GM10266 (cell line): Measurements from ENCODE around the gene MADCAM1.

Experiments
- DNase-seq: peaks from one replicate; pipeline ENCODE4 v3.0.0; 2012; ENCODE audit errors: extremely low spot score
- TF ChIP-seq, protein P1 (sequence below): IDR thresholded peaks from 2 replicates; pipeline ENCODE4 v1.5.1; 2012; ENCODE audit warnings: mild to moderate bottlenecking, low read depth; ENCODE audit not compliant: control insufficient read depth, insufficient read depth; ENCODE audit errors: missing control alignments

The MADCAM1 gene

DNA sequence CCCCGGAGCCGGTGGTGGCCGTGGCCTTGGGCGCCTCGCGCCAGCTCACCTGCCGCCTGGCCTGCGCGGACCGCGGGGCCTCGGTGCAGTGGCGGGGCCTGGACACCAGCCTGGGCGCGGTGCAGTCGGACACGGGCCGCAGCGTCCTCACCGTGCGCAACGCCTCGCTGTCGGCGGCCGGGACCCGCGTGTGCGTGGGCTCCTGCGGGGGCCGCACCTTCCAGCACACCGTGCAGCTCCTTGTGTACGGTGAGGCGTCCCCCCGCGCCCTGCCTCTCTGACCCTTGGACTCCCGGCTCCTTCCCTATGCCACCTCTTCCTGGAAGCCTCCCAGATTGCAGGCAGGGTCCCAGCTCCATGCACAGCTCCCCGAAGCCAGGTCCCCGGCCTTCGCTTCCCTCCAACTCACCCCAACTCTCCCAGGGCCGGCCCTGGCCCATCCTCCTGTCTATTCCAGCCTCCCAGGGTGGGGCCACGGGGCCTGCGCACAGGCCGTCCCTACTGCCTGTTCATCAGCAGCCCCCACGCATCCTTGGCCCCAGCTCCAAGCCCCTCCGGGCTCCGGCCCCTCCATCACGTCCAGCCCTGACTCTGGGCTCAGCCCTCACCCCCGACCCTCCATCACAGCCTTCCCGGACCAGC lies 1.7 kb downstream of the MADCAM1 start:
- no peak for DNase-seq
- TF ChIP-seq, protein P1, sequence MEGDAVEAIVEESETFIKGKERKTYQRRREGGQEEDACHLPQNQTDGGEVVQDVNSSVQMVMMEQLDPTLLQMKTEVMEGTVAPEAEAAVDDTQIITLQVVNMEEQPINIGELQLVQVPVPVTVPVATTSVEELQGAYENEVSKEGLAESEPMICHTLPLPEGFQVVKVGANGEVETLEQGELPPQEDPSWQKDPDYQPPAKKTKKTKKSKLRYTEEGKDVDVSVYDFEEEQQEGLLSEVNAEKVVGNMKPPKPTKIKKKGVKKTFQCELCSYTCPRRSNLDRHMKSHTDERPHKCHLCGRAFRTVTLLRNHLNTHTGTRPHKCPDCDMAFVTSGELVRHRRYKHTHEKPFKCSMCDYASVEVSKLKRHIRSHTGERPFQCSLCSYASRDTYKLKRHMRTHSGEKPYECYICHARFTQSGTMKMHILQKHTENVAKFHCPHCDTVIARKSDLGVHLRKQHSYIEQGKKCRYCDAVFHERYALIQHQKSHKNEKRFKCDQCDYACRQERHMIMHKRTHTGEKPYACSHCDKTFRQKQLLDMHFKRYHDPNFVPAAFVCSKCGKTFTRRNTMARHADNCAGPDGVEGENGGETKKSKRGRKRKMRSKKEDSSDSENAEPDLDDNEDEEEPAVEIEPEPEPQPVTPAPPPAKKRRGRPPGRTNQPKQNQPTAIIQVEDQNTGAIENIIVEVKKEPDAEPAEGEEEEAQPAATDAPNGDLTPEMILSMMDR = no peak

DNA sequence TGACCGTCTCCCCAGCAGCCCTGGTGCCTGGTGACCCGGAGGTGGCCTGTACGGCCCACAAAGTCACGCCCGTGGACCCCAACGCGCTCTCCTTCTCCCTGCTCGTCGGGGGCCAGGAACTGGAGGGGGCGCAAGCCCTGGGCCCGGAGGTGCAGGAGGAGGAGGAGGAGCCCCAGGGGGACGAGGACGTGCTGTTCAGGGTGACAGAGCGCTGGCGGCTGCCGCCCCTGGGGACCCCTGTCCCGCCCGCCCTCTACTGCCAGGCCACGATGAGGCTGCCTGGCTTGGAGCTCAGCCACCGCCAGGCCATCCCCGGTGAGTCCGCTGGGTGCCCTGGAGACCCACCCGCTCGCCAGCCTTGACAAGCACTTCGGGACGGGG lies 2.2 kb downstream of the MADCAM1 start:
- TF ChIP-seq, protein P1 = no peak

DNA sequence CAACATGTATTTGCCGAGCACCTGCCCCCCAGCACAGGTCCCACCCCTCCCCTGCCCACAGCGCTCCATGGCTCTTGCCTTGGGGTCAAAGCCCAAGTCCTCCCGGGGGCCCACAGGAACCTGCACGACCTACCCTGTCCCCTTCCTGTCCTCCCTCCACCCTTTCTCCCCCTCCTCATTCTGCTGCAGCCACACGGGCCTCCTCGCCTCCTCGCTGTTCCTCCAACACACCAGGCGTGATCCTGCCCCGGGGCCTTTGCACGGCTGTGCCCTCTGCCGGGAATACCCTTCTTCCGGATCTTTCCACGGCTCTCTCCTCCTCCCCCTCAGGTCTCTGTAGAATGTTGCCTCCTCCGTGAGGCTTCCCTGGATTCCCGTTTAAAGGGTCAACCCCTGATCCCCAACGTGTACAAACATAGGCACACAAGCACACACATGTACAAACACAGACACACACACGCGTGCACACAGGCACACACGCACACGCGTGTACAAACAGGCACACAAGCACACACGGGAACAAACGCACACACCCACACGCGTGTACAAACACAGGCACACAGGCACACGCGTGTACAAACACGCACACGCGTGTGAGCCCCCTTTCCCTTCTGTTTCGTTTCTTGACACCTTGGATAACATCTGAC lies 2.8 kb downstream of the MADCAM1 start:
- TF ChIP-seq, protein P1 = no peak
- no peak for DNase-seq

More for the DNA sequence above, 2.2 kb downstream of the MADCAM1 start:
- no peak for DNase-seq

DNA sequence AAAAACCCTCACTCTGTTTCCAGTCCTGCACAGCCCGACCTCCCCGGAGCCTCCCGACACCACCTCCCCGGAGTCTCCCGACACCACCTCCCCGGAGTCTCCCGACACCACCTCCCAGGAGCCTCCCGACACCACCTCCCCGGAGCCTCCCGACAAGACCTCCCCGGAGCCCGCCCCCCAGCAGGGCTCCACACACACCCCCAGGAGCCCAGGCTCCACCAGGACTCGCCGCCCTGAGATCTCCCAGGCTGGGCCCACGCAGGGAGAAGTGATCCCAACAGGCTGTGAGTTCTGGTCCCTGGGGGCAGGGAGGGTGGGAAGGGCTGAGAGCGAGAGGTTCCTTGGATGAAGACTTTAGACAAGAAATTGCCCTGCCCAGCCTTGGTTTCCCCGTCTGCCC lies 5.4 kb downstream of the MADCAM1 start:
- TF ChIP-seq, protein P1 = no peak
- DNase-seq = no peak

DNA sequence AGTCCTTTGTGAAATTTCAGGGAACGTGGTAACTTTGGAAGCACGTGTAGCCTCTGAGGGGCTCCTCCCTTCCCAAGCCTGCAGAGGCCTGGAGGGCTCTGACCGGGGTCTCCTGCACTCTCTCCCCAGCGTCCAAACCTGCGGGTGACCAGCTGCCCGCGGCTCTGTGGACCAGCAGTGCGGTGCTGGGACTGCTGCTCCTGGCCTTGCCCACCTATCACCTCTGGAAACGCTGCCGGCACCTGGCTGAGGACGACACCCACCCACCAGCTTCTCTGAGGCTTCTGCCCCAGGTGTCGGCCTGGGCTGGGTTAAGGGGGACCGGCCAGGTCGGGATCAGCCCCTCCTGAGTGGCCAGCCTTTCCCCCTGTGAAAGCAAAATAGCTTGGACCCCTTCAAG lies 8.3 kb downstream of the MADCAM1 start:
- DNase-seq = no peak
- TF ChIP-seq, protein P1 = no peak

DNA sequence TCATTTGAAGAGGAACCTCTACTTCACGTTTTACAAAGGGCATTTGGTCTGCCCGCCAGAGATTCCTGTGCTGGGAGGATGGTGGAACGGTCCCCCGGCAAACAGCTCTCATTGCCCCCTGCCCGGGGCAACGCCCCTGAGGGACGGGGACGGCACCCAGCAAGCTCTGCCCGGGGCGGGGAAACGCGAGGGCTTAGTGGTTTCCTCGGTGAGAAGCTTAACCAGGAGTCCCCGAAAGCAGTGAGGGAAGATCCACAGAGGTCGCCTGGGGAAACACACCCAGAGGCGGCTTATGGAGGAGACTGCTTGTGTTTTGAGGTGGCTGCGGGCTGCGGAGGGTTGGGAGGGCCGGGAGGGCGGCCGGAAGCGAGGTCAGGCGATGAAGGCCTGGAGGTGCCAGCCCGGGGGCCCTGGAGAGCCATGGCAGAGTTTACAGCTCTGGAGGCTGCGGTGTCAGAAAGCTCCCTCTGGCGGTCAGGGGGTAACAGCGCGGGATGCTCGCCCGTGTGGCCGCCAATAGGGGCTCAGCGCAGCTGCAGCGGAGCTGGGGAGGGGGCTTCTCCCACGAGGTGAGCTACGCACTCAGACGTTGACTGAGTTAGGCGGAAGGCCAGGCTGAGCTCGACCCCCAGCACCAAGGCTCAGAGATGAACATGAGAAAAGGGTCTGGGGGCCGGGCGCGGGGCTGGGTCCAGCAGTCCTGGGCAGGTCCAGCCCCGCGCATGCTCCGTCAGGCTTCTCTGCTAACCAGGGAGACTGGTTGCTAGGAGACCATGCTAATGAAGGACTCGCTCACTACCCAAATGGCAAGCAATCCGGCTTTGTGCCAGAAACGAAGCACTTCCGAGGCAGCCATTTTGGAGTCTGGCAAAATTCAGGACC lies 10.4 kb downstream of the MADCAM1 start:
- TF ChIP-seq, protein P1 = peak; percentile 96
- DNase-seq = peak; percentile 98
